GM13977 (cell line): ENCODE data around the gene CD1B.

ENCODE experiments used
- DNase-seq: peaks from one replicate; pipeline ENCODE4 v3.0.0; 2012; ENCODE audit warnings: low spot score
- in situ Hi-C: fragments of 300-500 bp; cut with MboI; formaldehyde crosslinking; loops from one replicate; pipeline ENCODE4 v1.12.0; 2022; ENCODE audit warnings: low sequenced_read_pairs, low pct_unique_long_range_greater_than_20kb, mixed read lengths, inconsistent platforms; ENCODE audit not compliant: unreplicated experiment
- TF ChIP-seq, protein P1 (sequence below): IDR thresholded peaks from 2 replicates; pipeline ENCODE4 v1.5.1; 2012; ENCODE audit warnings: mild to moderate bottlenecking, control low read depth; ENCODE audit not compliant: insufficient read depth; ENCODE audit errors: extremely low read depth, missing control alignments

Gene CD1B

DNA sequence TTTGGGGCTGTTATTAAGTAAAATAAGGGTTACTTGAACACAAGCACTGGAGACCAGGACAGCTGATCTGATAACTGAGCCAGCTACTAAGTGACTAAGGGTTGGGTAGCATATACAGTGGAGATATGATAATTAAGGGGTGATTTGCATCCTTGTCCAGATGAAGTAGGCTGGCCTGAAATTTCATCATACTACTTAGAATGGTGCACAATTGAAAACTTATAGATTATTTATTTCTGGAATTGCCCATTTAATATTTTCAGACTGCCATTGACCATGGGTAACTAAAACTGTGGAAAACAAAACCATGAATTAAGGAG lies 3.8 kb upstream of the CD1B start:
- TF ChIP-seq, protein P1, sequence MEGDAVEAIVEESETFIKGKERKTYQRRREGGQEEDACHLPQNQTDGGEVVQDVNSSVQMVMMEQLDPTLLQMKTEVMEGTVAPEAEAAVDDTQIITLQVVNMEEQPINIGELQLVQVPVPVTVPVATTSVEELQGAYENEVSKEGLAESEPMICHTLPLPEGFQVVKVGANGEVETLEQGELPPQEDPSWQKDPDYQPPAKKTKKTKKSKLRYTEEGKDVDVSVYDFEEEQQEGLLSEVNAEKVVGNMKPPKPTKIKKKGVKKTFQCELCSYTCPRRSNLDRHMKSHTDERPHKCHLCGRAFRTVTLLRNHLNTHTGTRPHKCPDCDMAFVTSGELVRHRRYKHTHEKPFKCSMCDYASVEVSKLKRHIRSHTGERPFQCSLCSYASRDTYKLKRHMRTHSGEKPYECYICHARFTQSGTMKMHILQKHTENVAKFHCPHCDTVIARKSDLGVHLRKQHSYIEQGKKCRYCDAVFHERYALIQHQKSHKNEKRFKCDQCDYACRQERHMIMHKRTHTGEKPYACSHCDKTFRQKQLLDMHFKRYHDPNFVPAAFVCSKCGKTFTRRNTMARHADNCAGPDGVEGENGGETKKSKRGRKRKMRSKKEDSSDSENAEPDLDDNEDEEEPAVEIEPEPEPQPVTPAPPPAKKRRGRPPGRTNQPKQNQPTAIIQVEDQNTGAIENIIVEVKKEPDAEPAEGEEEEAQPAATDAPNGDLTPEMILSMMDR, result no peak
- in situ Hi-C loops, result no loop called here
- DNase-seq, result no peak

DNA sequence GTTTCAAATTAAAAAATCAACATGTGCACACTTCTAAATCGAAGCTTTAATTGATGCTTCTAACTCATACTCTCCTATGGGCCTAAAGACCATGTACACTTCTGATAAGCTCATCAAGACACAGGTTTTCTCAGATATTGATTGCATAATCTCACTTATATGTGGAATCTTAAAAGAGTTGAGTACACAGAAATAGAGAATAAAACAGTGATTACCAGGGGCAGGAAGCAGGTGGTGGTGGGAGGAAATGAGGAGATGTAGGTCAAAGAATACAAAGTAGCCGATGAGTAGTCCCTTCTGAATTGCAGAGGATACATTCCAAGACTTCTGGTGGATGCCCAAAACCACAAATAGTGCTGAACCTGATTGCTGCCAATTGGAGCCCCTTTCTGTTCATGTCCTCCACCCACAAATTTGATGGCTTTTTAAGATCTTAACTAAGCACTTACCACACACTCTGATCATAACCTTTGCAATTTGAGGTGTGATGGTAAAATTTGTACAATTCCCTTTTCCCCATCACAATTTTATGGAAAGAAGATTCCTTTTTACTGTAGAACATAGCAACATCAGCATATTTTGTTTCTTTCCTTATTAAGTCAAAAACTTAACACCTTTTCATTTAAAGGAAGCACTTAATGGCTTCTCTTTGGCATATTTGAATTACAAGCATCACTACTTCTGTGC lies 3.3 kb upstream of the CD1B start:
- TF ChIP-seq, protein P1, result no peak
- in situ Hi-C loops, result no loop called here
- DNase-seq, result no peak

DNA sequence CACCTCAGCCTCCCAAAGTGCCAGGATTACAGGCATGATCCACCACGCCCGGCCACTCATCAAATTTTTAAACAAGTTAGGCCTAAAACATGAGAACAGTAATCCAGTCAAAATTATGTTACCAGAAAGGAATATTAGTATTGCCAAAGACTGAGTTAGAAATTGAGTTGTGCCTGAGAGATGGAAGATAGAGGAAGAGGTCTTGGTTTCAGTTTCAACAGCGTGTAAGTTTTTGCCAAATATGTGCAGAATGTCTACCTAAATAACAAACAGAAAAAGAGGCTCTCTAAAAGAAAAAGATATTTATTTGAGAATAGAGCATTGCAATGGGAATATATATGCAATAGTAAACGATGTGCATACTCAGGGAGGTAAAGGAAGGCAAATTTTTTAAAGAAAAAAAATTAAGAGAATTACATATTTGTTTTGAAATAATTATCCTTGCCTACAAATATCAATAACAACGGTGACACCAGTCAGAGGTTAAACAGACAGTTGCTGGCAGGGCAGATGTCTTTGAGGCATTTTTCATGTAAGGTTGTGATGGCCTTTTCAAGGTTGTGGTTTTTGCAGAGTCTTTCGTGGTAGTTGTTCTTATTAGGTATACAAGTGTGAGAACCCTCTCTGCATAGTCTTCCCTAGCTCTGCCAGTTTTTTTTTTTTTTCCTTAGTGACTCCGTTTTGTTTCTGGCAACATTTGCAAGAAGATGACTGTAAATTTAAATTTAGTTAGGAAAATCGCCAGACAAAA lies 2.2 kb upstream of the CD1B start:
- in situ Hi-C loops, result no loop called here
- no peak for DNase-seq
- TF ChIP-seq, protein P1, result no peak

DNA sequence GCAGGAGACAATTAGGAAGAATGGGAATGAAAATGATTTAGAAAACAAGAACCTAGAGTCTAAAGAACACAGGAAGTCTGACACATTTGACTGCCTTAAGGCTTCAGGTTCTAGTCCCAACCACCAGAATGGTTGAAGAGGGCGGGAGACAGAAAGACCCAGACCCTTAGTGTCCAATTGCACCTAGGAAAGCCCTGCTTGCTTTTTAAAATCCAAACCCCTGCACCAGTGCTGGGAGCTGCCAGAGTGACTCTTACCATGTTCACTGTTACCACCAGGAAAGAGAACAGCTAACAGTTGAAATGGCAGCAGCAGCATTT lies 265 bp downstream of the CD1B start:
- DNase-seq, result no peak
- TF ChIP-seq, protein P1, result no peak
- in situ Hi-C loops, result no loop called here

DNA sequence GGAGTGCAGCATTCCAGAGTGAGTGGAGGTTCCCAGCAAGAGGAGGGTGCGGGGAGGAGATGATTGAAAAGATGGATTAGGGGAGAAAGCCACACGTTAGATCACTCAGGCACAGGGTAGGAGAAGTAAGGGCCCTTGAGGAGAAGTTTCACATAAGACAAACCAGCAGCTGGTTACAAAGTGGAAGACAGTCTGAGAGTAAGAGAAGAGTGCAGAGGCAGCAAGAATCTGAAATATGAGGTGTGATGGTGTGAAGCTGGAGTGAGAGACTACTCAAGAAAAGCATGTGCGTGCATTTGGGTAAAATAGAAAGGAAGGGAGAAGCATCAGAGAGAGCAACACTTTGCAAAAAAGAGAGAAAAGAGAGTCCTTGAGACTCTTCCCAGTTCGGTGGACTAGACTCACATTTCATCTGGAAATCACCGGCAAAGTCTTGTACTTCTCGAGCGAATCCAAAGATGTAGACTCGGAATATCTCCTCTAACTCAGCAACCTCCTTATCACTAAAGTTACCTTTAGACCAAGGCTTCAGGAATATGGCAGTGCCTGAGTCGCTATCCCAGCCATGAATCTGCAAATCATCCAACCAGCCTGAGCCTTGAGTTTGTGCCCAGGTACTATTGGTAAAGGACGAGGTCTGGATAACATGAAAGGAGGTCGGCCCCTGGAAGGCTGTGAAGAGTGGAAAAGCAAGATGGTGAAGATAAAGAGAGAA lies 783 bp downstream of the CD1B start:
- DNase-seq, result no peak
- in situ Hi-C loops, result no loop called here
- TF ChIP-seq, protein P1, result no peak

DNA sequence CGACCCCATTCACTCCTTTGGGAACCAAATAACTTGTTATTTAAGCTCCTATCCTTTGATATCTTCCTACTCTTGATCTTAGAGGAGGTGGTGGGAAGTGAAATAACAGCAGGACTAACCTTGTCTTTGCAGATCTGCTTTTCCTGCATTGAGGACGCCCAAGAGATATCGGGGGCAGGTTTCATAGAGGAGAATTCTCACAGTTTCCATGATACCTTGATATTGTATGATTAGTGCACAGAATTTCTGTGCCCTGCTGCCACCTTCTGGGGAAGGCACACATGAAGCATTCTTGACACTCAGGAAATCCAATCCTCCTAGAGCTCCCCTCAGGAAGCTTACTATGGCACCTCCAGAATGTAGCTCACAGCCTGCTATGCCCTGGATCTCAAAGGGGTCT lies 1.6 kb downstream of the CD1B start:
- peak; percentile 45 for DNase-seq
- TF ChIP-seq, protein P1, result peak; percentile 77

More for the DNA sequence above, 1.6 kb downstream of the CD1B start:
- in situ Hi-C loops, result no loop called here
